Lung (tissue), 12 donors: Measurements from ENCODE around the gene GALK2. TPM values are rescaled to one million over a fixed set of nuclear protein-coding genes. Genes with fewer than 3 reads are reported as not detected.

Source experiments
- ATAC-seq: fragments of 200-7000 bp; cut with Tn5 transposase; one replicate; pipeline ENCODE4 v1.9.1; 2020; ENCODE audit warnings: moderate number of reproducible peaks; ENCODE audit not compliant: insufficient read depth, low FRiP score
- DNase-seq, 3 donors: peaks; one replicate each; pipeline ENCODE4 v3.0.0-alpha.2; 2013 to 2017
- H3K27ac ChIP-seq, 2 donors: one replicate each; pipeline ENCODE4 v1.5.1; 2013; ENCODE audit warnings: mild to moderate bottlenecking in 2 of 2, moderate library complexity in 2 of 2, control low read depth in 1 of 2, inconsistent platforms in 1 of 2, low read depth in 1 of 2, low read length in 1 of 2
- H3K27me3 ChIP-seq, 3 donors: one replicate each; pipeline ENCODE4 v1.5.1; 2013; ENCODE audit warnings: low read length in 2 of 3; ENCODE audit not compliant: control insufficient read depth in 3 of 3, insufficient read depth in 3 of 3
- H3K36me3 ChIP-seq, 4 donors: one replicate each; pipeline ENCODE4 v1.5.1; 2013; ENCODE audit warnings: low read length in 4 of 4, mild to moderate bottlenecking in 1 of 4, moderate library complexity in 1 of 4; ENCODE audit not compliant: control insufficient read depth in 4 of 4, insufficient read depth in 4 of 4
- H3K4me1 ChIP-seq, 5 donors: one replicate each; pipeline ENCODE4 v1.5.1; 2013; ENCODE audit warnings: low read length in 5 of 5, mild to moderate bottlenecking in 2 of 5, moderate library complexity in 1 of 5; ENCODE audit not compliant: control insufficient read depth in 5 of 5, insufficient read depth in 5 of 5
- H3K4me3 ChIP-seq: one replicate; pipeline ENCODE4 v1.5.1; 2013; ENCODE audit warnings: mild to moderate bottlenecking, control low read depth, moderate library complexity
- H3K9ac ChIP-seq, 2 donors: one replicate each; pipeline ENCODE4 v1.5.1; 2013; ENCODE audit warnings: low read length in 2 of 2, control low read depth in 1 of 2; ENCODE audit not compliant: insufficient read depth in 1 of 2
- H3K9me3 ChIP-seq, 4 donors: one replicate each; pipeline ENCODE4 v1.5.1; 2013; ENCODE audit warnings: low read length in 3 of 4, mild to moderate bottlenecking in 1 of 4, moderate library complexity in 1 of 4; ENCODE audit not compliant: control insufficient read depth in 4 of 4, insufficient read depth in 3 of 4
- WGBS, 2 donors: extraction: QIAGEN DNeasy Blood & Tissue Kit; methylation state at CpG; one replicate each; pipeline ENCODE4 v1.1.7; 2013; 5-methylcytosine and 5-hydroxymethylcytosine counted together
- polyA plus RNA-seq, 2 donors: library from polyadenylated mRNA; stranded (reverse); fragments of 200-250 nt; gene quantifications; one replicate each; pipeline ENCODE4 v1.2.1, GENCODE V29; 2013
- total RNA-seq, 2 donors: library from RNA; depleted of rRNA in 1 of 2; stranded (reverse); fragments of >200 nt in 1 of 2; gene quantifications; one replicate each; pipeline ENCODE4 v1.2.1, GENCODE V29; 2014 to 2021
- TF ChIP-seq, protein P1 (sequence below): IDR thresholded peaks from 2 replicates; pipeline ENCODE4 v1.5.1; 2012; ENCODE audit warnings: mild to moderate bottlenecking; ENCODE audit errors: control extremely low read depth, extremely low read depth
- donor health status: control.
- donor health status: control.
- donor health status: Bipolar disorder and iron deficiency.
- donor health status: healthy.
- donor health status: DM: yes; HTN: yes; CAD: no.

GALK2 gene
- total and polyA plus RNA-seq, 4 donors = 12.4 to 44.8 (median 34.0) TPM

GRCh38 chr15:49361370-49361769 is 191.3 kb downstream of the GALK2 start:
- no peaks in the 10 kb centered on the region for H3K36me3 ChIP-seq
- no peak overlapping the region for H3K4me3 ChIP-seq
- DNase-seq (no peak), ATAC-seq (no peak)
- no peak overlapping the region for H3K9ac ChIP-seq
- WGBS, 2 donors = 91 to 95% methylated on average over 3 of the region's 3 CpGs
- no peaks in the 10 kb centered on the region for H3K27me3 ChIP-seq
- H3K4me1 ChIP-seq = no peaks in the 10 kb centered on the region
- TF ChIP-seq, protein P1, sequence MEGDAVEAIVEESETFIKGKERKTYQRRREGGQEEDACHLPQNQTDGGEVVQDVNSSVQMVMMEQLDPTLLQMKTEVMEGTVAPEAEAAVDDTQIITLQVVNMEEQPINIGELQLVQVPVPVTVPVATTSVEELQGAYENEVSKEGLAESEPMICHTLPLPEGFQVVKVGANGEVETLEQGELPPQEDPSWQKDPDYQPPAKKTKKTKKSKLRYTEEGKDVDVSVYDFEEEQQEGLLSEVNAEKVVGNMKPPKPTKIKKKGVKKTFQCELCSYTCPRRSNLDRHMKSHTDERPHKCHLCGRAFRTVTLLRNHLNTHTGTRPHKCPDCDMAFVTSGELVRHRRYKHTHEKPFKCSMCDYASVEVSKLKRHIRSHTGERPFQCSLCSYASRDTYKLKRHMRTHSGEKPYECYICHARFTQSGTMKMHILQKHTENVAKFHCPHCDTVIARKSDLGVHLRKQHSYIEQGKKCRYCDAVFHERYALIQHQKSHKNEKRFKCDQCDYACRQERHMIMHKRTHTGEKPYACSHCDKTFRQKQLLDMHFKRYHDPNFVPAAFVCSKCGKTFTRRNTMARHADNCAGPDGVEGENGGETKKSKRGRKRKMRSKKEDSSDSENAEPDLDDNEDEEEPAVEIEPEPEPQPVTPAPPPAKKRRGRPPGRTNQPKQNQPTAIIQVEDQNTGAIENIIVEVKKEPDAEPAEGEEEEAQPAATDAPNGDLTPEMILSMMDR = no peak
- H3K27ac ChIP-seq = no peak overlapping the region
- H3K9me3 ChIP-seq = peaks cover 0 to under 1% (median 0%) of the 10 kb centered on the region in 4 donors

DNA sequence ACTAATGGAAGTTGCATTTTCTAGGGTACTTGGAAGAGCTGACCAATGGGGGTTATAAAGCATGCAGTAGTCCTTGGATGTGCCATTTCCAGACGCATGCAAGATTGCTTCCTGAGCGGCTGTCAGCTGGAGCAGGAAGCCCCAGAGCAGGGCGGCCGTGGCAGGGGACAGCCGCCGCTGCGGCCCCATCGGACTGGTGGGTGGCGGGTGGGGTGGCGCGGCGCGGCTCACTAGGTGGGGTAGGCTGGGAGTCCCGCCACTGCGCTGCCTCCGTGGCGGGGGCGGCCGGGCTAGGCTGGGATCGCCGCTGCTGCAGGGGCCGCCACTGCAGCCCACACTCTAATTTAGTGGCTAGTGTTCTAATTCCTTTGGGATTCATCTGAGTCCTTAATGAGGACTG is 196.4 kb downstream of the GALK2 start:
- H3K9ac ChIP-seq = no peak overlapping the region
- ATAC-seq (no peak), DNase-seq (no peak)
- H3K4me1 ChIP-seq = no peaks in the 10 kb centered on the region
- H3K27me3 ChIP-seq = no peaks in the 10 kb centered on the region
- H3K9me3 ChIP-seq = peaks cover 0 to 3% (median 0%) of the 10 kb centered on the region in 4 donors
- WGBS, 2 donors = 96 to 98% methylated on average over 21 to 22 of the region's 22 CpGs
- TF ChIP-seq, protein P1 = no peak
- H3K36me3 ChIP-seq = no peaks in the 10 kb centered on the region
- H3K4me3 ChIP-seq = no peak overlapping the region
- no peak overlapping the region for H3K27ac ChIP-seq

DNA sequence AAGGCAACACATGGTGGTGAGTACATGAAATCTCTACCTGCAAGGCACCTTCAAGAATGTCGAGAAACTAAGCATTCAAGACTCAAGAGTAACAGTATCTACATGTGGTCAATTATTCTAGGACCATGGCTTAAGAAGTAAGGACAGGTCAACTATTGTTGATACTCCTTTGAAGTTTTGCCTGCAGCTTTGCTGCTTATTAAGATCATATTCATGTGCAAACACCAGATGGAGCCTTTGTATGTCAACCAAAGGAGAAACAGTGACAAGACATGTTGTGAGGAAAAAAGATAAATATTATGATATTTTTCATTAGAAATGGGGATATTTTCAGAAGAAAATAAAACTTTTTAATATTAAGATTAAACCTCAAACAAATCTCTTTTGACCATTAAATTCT is 200.7 kb downstream of the GALK2 start:
- TF ChIP-seq, protein P1 = no peak
- ATAC-seq (no peak), DNase-seq (peak in 2 of 3 donors; percentile 24 to 39)
- Histone ChIP-seq H3K9me3 (peaks cover 0 to 3% (median 0%) of the 10 kb centered on the region in 4 donors), H3K36me3 (no peaks in the 10 kb centered on the region), H3K27ac (no peak overlapping the region), H3K4me3 (no peak overlapping the region), H3K9ac (no peak overlapping the region), H3K27me3 (no peaks in the 10 kb centered on the region), H3K4me1 (no peaks in the 10 kb centered on the region)
- WGBS, 2 donors = 84 to 95% methylated on average over 1 of the region's 1 CpG

DNA sequence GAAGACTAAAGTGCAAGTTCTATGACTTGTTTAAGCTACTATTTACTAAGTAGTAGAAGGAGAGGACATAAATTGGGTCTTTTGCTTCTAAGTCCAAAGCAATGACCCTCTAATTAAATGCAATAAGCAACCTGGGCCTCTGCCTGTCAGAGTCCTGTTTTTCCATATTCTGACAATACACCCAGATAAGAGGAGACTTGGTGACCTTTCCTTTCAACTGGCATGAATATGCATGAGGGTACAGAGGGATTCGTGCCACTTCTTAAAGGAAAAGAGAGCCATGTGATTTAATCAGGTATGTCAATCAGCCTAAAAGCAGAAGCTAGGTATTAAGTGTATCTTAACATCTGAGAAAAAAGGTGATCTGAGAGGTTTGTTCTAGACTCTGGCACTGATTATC is 202.3 kb downstream of the GALK2 start:
- Histone ChIP-seq H3K36me3 (no peaks in the 10 kb centered on the region), H3K27ac (no peak overlapping the region), H3K4me3 (no peak overlapping the region), H3K9ac (no peak overlapping the region), H3K9me3 (no peaks in the 10 kb centered on the region), H3K4me1 (no peaks in the 10 kb centered on the region), H3K27me3 (no peaks in the 10 kb centered on the region)
- WGBS, 2 donors = 74 to 76% methylated on average over 1 of the region's 1 CpG
- no peak for DNase-seq
- TF ChIP-seq, protein P1 = no peak
- ATAC-seq = no peak
